GM18868 (cell line): ENCODE measurements around the gene CCT8L2.
"Not testable (repeated sequence)": the region's sequence is repeated elsewhere in the genome, so short reads cannot be mapped to it uniquely, and the experiment has no call there.

Experiments
- ATAC-seq: cut with Tn5 transposase; IDR thresholded peaks from one replicate; pipeline ENCODE4 v1.9.1; 2021; ENCODE audit warnings: mild to moderate bottlenecking, moderate library complexity; ENCODE audit not compliant: unreplicated experiment

CCT8L2 gene

GRCh38 chr22:16599648-16600047 lies 7.0 kb upstream of the CCT8L2 start:
- not testable (repeated sequence) for ATAC-seq

- not testable (repeated sequence) for ATAC-seq
Measured at GRCh38 chr22:16595251-16595650, 2.6 kb upstream of the CCT8L2 start.

- ATAC-seq = no peak
Measured at GRCh38 chr22:16594026-16594425, 1.4 kb upstream of the CCT8L2 start.

GRCh38 chr22:16592231-16592630 lies 379 bp downstream of the CCT8L2 start:
- ATAC-seq = not testable (repeated sequence)

GRCh38 chr22:16591136-16591535 lies 1.5 kb downstream of the CCT8L2 start:
- not testable (repeated sequence) for ATAC-seq

GRCh38 chr22:16586991-16587390 lies 5.6 kb downstream of the CCT8L2 start:
- no peak for ATAC-seq

GRCh38 chr22:16586170-16586569 lies 6.4 kb downstream of the CCT8L2 start:
- no peak for ATAC-seq

- not testable (repeated sequence) for ATAC-seq
Measured at GRCh38 chr22:16580872-16581271, 11.7 kb downstream of the CCT8L2 start.

- ATAC-seq = not testable (repeated sequence)
Measured at GRCh38 chr22:16569240-16569834, 23.3 kb downstream of the CCT8L2 start.

GRCh38 chr22:16568425-16568758 lies 24.2 kb downstream of the CCT8L2 start:
- no peak for ATAC-seq

- ATAC-seq = not testable (repeated sequence)
Measured at GRCh38 chr22:16567617-16568424, 24.8 kb downstream of the CCT8L2 start.

GRCh38 chr22:16566421-16567151 lies 26.0 kb downstream of the CCT8L2 start:
- ATAC-seq = not testable (repeated sequence)

- not testable (repeated sequence) for ATAC-seq
Measured at GRCh38 chr22:16565585-16566420, 26.8 kb downstream of the CCT8L2 start.

GRCh38 chr22:16564837-16565584 lies 27.6 kb downstream of the CCT8L2 start:
- not testable (repeated sequence) for ATAC-seq

GRCh38 chr22:16563555-16564520 lies 28.8 kb downstream of the CCT8L2 start:
- ATAC-seq = no peak

GRCh38 chr22:16562711-16563554 lies 29.7 kb downstream of the CCT8L2 start:
- ATAC-seq = no peak

- not testable (repeated sequence) for ATAC-seq
Measured at GRCh38 chr22:16561093-16561658, 31.4 kb downstream of the CCT8L2 start.

- not testable (repeated sequence) for ATAC-seq
Measured at GRCh38 chr22:16560651-16561050, 32.0 kb downstream of the CCT8L2 start.
